HepG2 (cell line): ENCODE measurements around the gene CAPN10. TPM values are rescaled to one million over a fixed set of nuclear protein-coding genes. Genes with fewer than 3 reads are reported as not detected.
A peak's percentile ranks its signal among the peaks of the same experiment; 100 is the strongest.

Experiments used
- BCL3 ChIP-seq: sonication (generic); formaldehyde crosslinking; IDR thresholded peaks from 2 replicates; pipeline ENCODE4 v1.5.1; 2020; ENCODE audit warnings: mild to moderate bottlenecking, missing genetic modification reagents, moderate library complexity
- CSRNP2 ChIP-seq: sonication (generic); formaldehyde crosslinking; conservative IDR thresholded peaks from 2 replicates; pipeline ENCODE4 v1.8.0; 2022; ENCODE audit warnings: low read depth, missing genetic modification reagents
- E2F1 ChIP-seq: sonication (generic); formaldehyde crosslinking; IDR thresholded peaks from 2 replicates; pipeline ENCODE4 v1.5.0; 2020; ENCODE audit warnings: missing genetic modification reagents
- GMEB2 ChIP-seq: IDR thresholded peaks from 2 replicates; pipeline ENCODE4 v1.6.1; 2016; ENCODE audit warnings: missing biosample characterization, missing genetic modification reagents, low read depth
- GRHL1 ChIP-seq: sonication (generic); formaldehyde crosslinking; conservative IDR thresholded peaks from 2 replicates; pipeline ENCODE4 v1.8.0; 2022; ENCODE audit warnings: missing genetic modification reagents
- HDAC6 ChIP-seq: fragments of 200-600 bp; sonication (generic); IDR thresholded peaks from 2 replicates; pipeline ENCODE4 v1.7.0; 2017; ENCODE audit warnings: mild to moderate bottlenecking, antibody characterized with exemption, low read length, low read depth
- KLF15 ChIP-seq: sonication (generic); formaldehyde crosslinking; IDR thresholded peaks from 2 replicates; pipeline ENCODE4 v1.8.1; 2023; ENCODE audit warnings: borderline replicate concordance, mild to moderate bottlenecking, inconsistent platforms, missing genetic modification reagents, mixed read lengths
- KMT2B ChIP-seq: IDR thresholded peaks from 2 replicates; pipeline ENCODE4 v1.6.1; 2016; ENCODE audit warnings: missing genetic modification reagents, missing compliant biosample characterization
- RBAK ChIP-seq: sonication (generic); formaldehyde crosslinking; IDR thresholded peaks from 2 replicates; pipeline ENCODE4 v1.5.1; 2020; ENCODE audit warnings: mild to moderate bottlenecking, missing genetic modification reagents
- SMAD9 ChIP-seq: sonication (generic); formaldehyde crosslinking; IDR thresholded peaks from 2 replicates; pipeline ENCODE4 v1.5.1; 2020; ENCODE audit warnings: mild to moderate bottlenecking, missing genetic modification reagents
- TAF1 ChIP-seq: sonication (generic); formaldehyde crosslinking; IDR thresholded peaks from 2 replicates; pipeline ENCODE4 v1.4.0; 2020; ENCODE audit warnings: missing genetic modification reagents
- ZKSCAN1 ChIP-seq: fragments of 150-350 bp; IDR thresholded peaks from 2 replicates; pipeline ENCODE4 v1.6.1; 2014; ENCODE audit warnings: low read length
- ZMYM2 ChIP-seq: sonication (generic); formaldehyde crosslinking; IDR thresholded peaks from 2 replicates; pipeline ENCODE4 v1.8.0; 2022; ENCODE audit warnings: mild to moderate bottlenecking, missing genetic modification reagents
- ZNF225 ChIP-seq: sonication (generic); formaldehyde crosslinking; IDR thresholded peaks from 2 replicates; pipeline ENCODE4 v1.4.0; 2020; ENCODE audit warnings: mild to moderate bottlenecking, missing genetic modification reagents
- ZNF276 ChIP-seq: sonication (generic); formaldehyde crosslinking; IDR thresholded peaks from 2 replicates; pipeline ENCODE4 v1.4.0; 2020; ENCODE audit warnings: mild to moderate bottlenecking, low read depth, missing genetic modification reagents
- ZNF292 ChIP-seq: sonication (generic); formaldehyde crosslinking; IDR thresholded peaks from 2 replicates; pipeline ENCODE4 v1.8.1; 2022; ENCODE audit warnings: mild to moderate bottlenecking, low read depth, missing genetic modification reagents, borderline replicate concordance
- ZNF383 ChIP-seq: sonication (generic); formaldehyde crosslinking; IDR thresholded peaks from 2 replicates; pipeline ENCODE4 v1.4.0; 2020; ENCODE audit warnings: missing genetic modification reagents, mild to moderate bottlenecking, borderline replicate concordance
- ZNF513 ChIP-seq: sonication (generic); formaldehyde crosslinking; conservative IDR thresholded peaks from 2 replicates; pipeline ENCODE4 v1.5.0; 2020; ENCODE audit warnings: missing genetic modification reagents
- polyA plus RNA-seq, 8 experiments: library from polyadenylated mRNA; depleted of rRNA in 3 of 8; stranded (reverse) in 7 of 8; unstranded in 1 of 8; fragments of >200 nt; fragmentation: Illumina TruSeq in 4 of 8; extraction: Trizol in 4 of 8; gene quantifications; 2 replicates each; pipeline versions ENCODE4 v1.2.1 to v1.2.3, GENCODE V29; 2011 to 2016; ENCODE audit warnings: low read depth in 4 of 8, missing spikeins in 1 of 8, mixed read lengths in 1 of 8; ENCODE audit not compliant: insufficient read depth in 1 of 8
- total RNA-seq, 5 experiments: library from RNA; depleted of rRNA; stranded (reverse); fragments of >200 nt; fragmentation: Illumina TruSeq; extraction: Trizol; gene quantifications; 2 replicates each; pipeline ENCODE4 v1.2.3, GENCODE V29; 2016; ENCODE audit warnings: low read depth in 1 of 5

Gene CAPN10
- total and polyA plus RNA-seq, 2 of the 13 experiments (the other 11 are each of a cell fraction or from before 2014, with no cell fraction given), result 27.6 to 32.4 TPM

GRCh38 chr2:240560084-240560479 is 26.5 kb upstream of the CAPN10 start, which contains the start of gene DUSP28 (continued):
- no peak for TF ChIP-seq GRHL1
- 0 out of 2 replicates have a peak, but pooled peaks have one; percentile 58 for TF ChIP-seq ZNF225 (CRISPR knock-in tag)
- TF ChIP-seq KMT2B, result peak; percentile 74
- TF ChIP-seq HDAC6, result no peak
- TF ChIP-seq RBAK, result no peak
- TF ChIP-seq TAF1 (CRISPR knock-in tag), result peak; percentile 82
- no peak for TF ChIP-seq ZNF292 (CRISPR knock-in tag)
- TF ChIP-seq GMEB2 (CRISPR knock-in tag), result peak; percentile 79
- TF ChIP-seq CSRNP2 (CRISPR knock-in tag), result no peak
- no peak for TF ChIP-seq ZNF276 (CRISPR knock-in tag)
- TF ChIP-seq ZNF383 (CRISPR knock-in tag), result no peak
- no peak for TF ChIP-seq E2F1
- TF ChIP-seq ZMYM2 (CRISPR knock-in tag), result 0 out of 2 replicates have a peak, but pooled peaks have one; percentile 38
- no peak for TF ChIP-seq ZKSCAN1
- TF ChIP-seq BCL3 (CRISPR knock-in tag), result no peak; the same call in 1 of the 2 replicates
- no peak for TF ChIP-seq KLF15 (CRISPR knock-in tag)
- TF ChIP-seq ZNF513 (CRISPR knock-in tag), result 0 out of 2 replicates have a peak, but pooled peaks have one; percentile 47
- TF ChIP-seq SMAD9 (CRISPR knock-in tag), result 0 out of 2 replicates have a peak, but pooled peaks have one; percentile 64
